CD4-positive, alpha-beta T cell (primary cell): ENCODE measurements around the gene DACT3. TPM values are rescaled to one million over a fixed set of nuclear protein-coding genes. Genes with fewer than 3 reads are reported as not detected.

Experiments
- ATAC-seq: fragments of 200-7000 bp; cut with Tn5 transposase; one replicate; pipeline ENCODE4 v1.10.0; 2022; ENCODE audit warnings: mild to moderate bottlenecking; ENCODE audit not compliant: poor library complexity
- CTCF ChIA-PET: fragments of 350-600 bp; sonication (Branson Sonifier 250); formaldehyde crosslinking; loops from one replicate; lab custom pipeline; 2021; ENCODE audit warnings: antibody characterized with exemption, inconsistent platforms; lab: Charles Lee
- POLR2A ChIA-PET: fragments of 350-600 bp; sonication (Branson Sonifier 250); formaldehyde crosslinking; loops from one replicate; lab custom pipeline; 2021; ENCODE audit warnings: antibody characterized with exemption, inconsistent platforms; lab: Charles Lee
- DNase-seq, 14 experiments: peaks; one replicate each; pipeline ENCODE4 v3.0.0-alpha.2; 2013 to 2020; ENCODE audit warnings: mixed read lengths in 2 of 14
- H3K27ac ChIP-seq, 2 donors: one replicate each; pipeline versions ENCODE4 v1.5.1 to v1.7.0; 2013; ENCODE audit warnings: low read length in 2 of 2, low read depth in 1 of 2, mild to moderate bottlenecking in 1 of 2
- H3K27me3 ChIP-seq, 2 experiments: 1 replicate in 1 of 2; 2 replicates in 1 of 2; pipeline versions ENCODE4 v1.6.1 to v1.7.0; 2013; ENCODE audit warnings: low read length in 2 of 2, control low read depth in 1 of 2, mild to moderate bottlenecking in 1 of 2, moderate library complexity in 1 of 2; ENCODE audit not compliant: insufficient read depth in 2 of 2, control insufficient read depth in 1 of 2
- H3K36me3 ChIP-seq: one replicate; pipeline ENCODE4 v1.6.1; 2013; ENCODE audit warnings: low read length, control low read depth; ENCODE audit not compliant: insufficient read depth
- H3K4me1 ChIP-seq: one replicate; pipeline ENCODE4 v1.6.1; 2013; ENCODE audit warnings: low read length, control low read depth; ENCODE audit not compliant: insufficient read depth
- H3K4me3 ChIP-seq: one replicate; pipeline ENCODE4 v1.5.1; 2013; ENCODE audit warnings: mild to moderate bottlenecking, low read length, moderate library complexity
- H3K9me3 ChIP-seq, 2 experiments: 1 replicate in 1 of 2; 2 replicates in 1 of 2; pipeline versions ENCODE4 v1.6.1 to v1.7.0; 2013; ENCODE audit warnings: low read length in 2 of 2, mild to moderate bottlenecking in 2 of 2, control low read depth in 1 of 2, moderate library complexity in 1 of 2; ENCODE audit not compliant: control insufficient read depth in 1 of 2, insufficient read depth in 1 of 2
- H3K27ac Mint-ChIP-seq: one replicate; pipeline ENCODE4 v1.8.0; 2020; ENCODE audit warnings: mixed read lengths
- H3K27me3 Mint-ChIP-seq: one replicate; pipeline ENCODE4 v1.8.0; 2021; ENCODE audit warnings: mixed read lengths
- H3K36me3 Mint-ChIP-seq: one replicate; pipeline ENCODE4 v1.8.0; 2021; ENCODE audit warnings: low read depth, mixed read lengths
- H3K4me1 Mint-ChIP-seq: one replicate; pipeline ENCODE4 v1.8.0; 2021; ENCODE audit warnings: low read depth, mixed read lengths
- H3K4me3 Mint-ChIP-seq: one replicate; pipeline ENCODE4 v1.8.0; 2020; ENCODE audit warnings: mild to moderate bottlenecking, mixed read lengths
- H3K9me3 Mint-ChIP-seq: one replicate; pipeline ENCODE4 v1.8.0; 2020; ENCODE audit warnings: mixed read lengths
- intact Hi-C, 2 experiments: fragments of 100-400 bp; cut with DNase I in 1 of 2; cut with micrococcal nuclease in 1 of 2; formaldehyde crosslinking; loops; one replicate each; pipeline versions ENCODE4 v1.15.1 to v1.9.0; 2023 to 2025; cut with DNase I, micrococcal nuclease
- total RNA-seq, 174 experiments: library from RNA in 2 of 174; stranded (reverse) in 2 of 174; gene quantifications; one replicate each; pipeline ENCODE4 v1.2.3 and lab custom pipeline; 2021 to 2026
- TF ChIP-seq, protein P1 (sequence below): fragments of 200-600 bp; IDR thresholded peaks from one replicate; pipeline ENCODE4 v1.8.0; 2022; ENCODE audit warnings: antibody characterized with exemption, mild to moderate bottlenecking

Gene DACT3
- total RNA-seq, 2 experiments from 2014 or later: 0.11 TPM

DNA sequence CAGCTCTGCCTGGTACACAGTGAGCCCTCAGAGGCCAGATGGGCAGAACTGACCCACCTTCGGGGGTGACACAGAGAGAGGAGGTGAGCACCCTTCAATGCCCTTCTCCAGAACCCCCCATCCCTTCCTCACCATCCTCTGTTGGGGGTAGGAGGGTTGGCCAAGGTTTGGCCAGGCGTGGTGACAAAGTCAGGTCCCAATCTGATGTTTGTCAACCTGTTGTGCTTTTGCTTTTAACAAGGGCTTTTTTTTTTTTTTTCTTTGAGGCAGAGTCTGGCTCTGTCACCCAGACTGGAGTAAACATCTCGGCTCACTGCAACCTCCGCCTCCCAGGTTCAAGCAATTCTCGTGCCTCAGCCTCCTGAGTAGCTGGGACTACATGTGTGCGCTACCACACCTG, 43.4 kb downstream of the DACT3 start:
- Mint-ChIP-seq H3K4me3 (peak overlapping the region; percentile 25), H3K27ac (peak overlapping the region; percentile 93), H3K4me1 (peaks cover 67% of the 10 kb centered on the region), H3K27me3 (no peaks in the 10 kb centered on the region), H3K9me3 (no peaks in the 10 kb centered on the region), H3K36me3 (no peaks in the 10 kb centered on the region)
- Histone ChIP-seq H3K4me1 (peaks cover 89% of the 10 kb centered on the region), H3K27ac (peak overlapping the region in 1 of 2 donors; percentile 61), H3K36me3 (no peaks in the 10 kb centered on the region), H3K9me3 (no peaks in the 10 kb centered on the region), H3K4me3 (no peak overlapping the region), H3K27me3 (no peaks in the 10 kb centered on the region)
- ChIA-PET CTCF (interaction anchor here (0.6 to 1.5 kb wide), 3 partner anchors 41 to 44 kb away, joined by 3 to 13 read pairs (median 5); partner anchors contain the start of gene DACT3), POLR2A (interaction anchor here (1.2 to 4.3 kb wide), 4 partner anchors 15 to 44 kb away, joined by 3 to 32 read pairs (median 8); partner anchors contain the start of genes CALM3 and DACT3)
- intact Hi-C loops: loop anchor here in 1 of 2 experiments (1.0 to 10.0 kb wide), 2 partner anchors 42 to 1747 kb away; partner anchors contain the start of genes SYNGR4 and TMEM143
- ATAC-seq (peak; percentile 33), DNase-seq (peak in 4 of 14 experiments; percentile 25 to 54 (median 42))
- TF ChIP-seq, protein P1, sequence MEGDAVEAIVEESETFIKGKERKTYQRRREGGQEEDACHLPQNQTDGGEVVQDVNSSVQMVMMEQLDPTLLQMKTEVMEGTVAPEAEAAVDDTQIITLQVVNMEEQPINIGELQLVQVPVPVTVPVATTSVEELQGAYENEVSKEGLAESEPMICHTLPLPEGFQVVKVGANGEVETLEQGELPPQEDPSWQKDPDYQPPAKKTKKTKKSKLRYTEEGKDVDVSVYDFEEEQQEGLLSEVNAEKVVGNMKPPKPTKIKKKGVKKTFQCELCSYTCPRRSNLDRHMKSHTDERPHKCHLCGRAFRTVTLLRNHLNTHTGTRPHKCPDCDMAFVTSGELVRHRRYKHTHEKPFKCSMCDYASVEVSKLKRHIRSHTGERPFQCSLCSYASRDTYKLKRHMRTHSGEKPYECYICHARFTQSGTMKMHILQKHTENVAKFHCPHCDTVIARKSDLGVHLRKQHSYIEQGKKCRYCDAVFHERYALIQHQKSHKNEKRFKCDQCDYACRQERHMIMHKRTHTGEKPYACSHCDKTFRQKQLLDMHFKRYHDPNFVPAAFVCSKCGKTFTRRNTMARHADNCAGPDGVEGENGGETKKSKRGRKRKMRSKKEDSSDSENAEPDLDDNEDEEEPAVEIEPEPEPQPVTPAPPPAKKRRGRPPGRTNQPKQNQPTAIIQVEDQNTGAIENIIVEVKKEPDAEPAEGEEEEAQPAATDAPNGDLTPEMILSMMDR: no peak

DNA sequence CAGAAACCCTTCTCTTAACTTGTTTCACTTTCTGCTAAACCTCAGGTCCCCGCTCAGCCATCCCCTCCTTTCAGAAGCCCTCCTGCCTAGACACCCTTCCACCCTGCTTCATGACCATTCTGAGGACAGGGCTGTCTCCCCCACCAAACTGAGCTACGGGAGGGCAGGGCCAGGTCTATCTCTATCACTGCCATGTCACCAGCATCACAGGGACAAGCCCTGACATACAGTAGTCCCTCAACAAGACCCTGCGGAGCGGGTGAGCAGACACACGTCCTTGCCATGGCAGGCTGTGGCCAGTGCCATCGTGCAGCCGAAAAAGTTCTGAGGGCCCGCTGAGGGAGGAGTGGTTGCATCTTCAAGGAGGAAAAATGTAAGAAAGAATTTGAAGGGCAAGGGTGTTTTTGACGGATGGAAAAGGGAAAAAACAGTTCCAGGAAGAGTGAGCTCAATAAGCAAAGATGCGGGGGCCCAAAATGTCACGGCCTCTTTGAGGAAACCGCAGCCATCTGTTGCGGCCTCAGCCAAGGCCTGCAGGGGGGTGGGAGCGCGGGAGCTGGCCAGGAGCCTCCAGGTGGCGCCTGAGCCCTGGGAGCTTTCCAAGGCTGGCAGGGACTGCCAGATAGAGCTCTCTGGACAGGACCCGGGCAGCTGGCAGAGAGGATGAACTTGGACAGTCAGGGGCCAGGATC, 44.2 kb downstream of the DACT3 start:
- intact Hi-C loops: loop anchor here in 1 of 2 experiments (1.0 to 10.0 kb wide), 2 partner anchors 43 to 1748 kb away; partner anchors contain the start of genes SYNGR4 and TMEM143
- Histone ChIP-seq H3K9me3 (no peaks in the 10 kb centered on the region), H3K4me3 (peak overlapping the region; percentile 19), H3K36me3 (no peaks in the 10 kb centered on the region), H3K27me3 (no peaks in the 10 kb centered on the region), H3K27ac (peak overlapping the region; percentile 31 to 61), H3K4me1 (peaks cover 89% of the 10 kb centered on the region)
- no peaks in the 10 kb centered on the region for H3K9me3 Mint-ChIP-seq
- peaks cover 67% of the 10 kb centered on the region for H3K4me1 Mint-ChIP-seq
- no peak for ATAC-seq
- ChIA-PET CTCF (interaction anchor here (0.6 to 1.5 kb wide), 3 partner anchors 42 to 45 kb away, joined by 3 to 13 read pairs (median 5); partner anchors contain the start of gene DACT3), POLR2A (interaction anchor here (0.7 to 4.3 kb wide), 5 partner anchors 12 to 45 kb away, joined by 3 to 32 read pairs (median 4); partner anchors contain the start of genes CALM3 and DACT3)
- peaks cover 4% of the 10 kb centered on the region for H3K36me3 Mint-ChIP-seq
- peak overlapping the region; percentile 93 for H3K27ac Mint-ChIP-seq
- peak overlapping the region; percentile 76 for H3K4me3 Mint-ChIP-seq
- TF ChIP-seq, protein P1: peak; percentile 6
- no peaks in the 10 kb centered on the region for H3K27me3 Mint-ChIP-seq
- peak in 4 of 14 experiments; percentile 29 to 68 (median 61) for DNase-seq

DNA sequence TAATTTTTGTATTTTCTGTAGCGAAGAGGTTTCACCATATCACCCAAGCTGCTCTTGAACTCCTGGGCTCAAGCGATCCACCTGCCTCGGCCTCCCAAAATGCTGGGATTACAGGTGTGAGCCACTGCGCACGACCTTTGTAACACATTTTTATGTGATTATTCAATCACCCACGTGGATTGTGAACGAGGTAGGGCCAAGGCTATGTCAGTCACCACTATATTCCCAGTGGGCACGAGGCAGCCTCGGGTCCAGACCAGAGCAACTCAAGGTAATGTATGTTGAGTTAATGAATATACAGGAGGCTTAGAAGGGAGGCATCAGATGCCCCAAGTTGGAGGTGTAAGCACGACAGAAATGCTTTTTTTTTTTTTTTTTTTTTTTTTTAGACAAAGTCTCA, 45.0 kb downstream of the DACT3 start:
- Mint-ChIP-seq H3K9me3 (no peaks in the 10 kb centered on the region), H3K27ac (peak overlapping the region; percentile 93), H3K4me3 (peak overlapping the region; percentile 7), H3K36me3 (peaks cover 9% of the 10 kb centered on the region), H3K4me1 (peaks cover 71% of the 10 kb centered on the region), H3K27me3 (no peaks in the 10 kb centered on the region)
- POLR2A ChIA-PET: interaction anchor here (0.7 to 4.3 kb wide), 2 partner anchors 13 to 46 kb away, joined by 3 to 32 read pairs; partner anchors contain the start of gene DACT3
- no peak overlapping the region for H3K4me3 ChIP-seq
- CTCF ChIA-PET: interaction anchor here (1.5 kb wide), 1 partner anchor 46 kb away, joined by 13 read pairs; no protein-coding TSS in a partner anchor
- TF ChIP-seq, protein P1: no peak
- no peak for ATAC-seq
- H3K27ac ChIP-seq: no peak overlapping the region
- peak in 2 of 14 experiments; percentile 1 for DNase-seq
- H3K27me3 ChIP-seq: no peaks in the 10 kb centered on the region
- peaks cover 89% of the 10 kb centered on the region for H3K4me1 ChIP-seq
- no peaks in the 10 kb centered on the region for H3K9me3 ChIP-seq
- intact Hi-C loops: loop anchor here (2.0 to 10.0 kb wide), 2 partner anchors 15 to 1749 kb away; partner anchors contain the start of genes CALM3 (in 1 of the 2), SYNGR4 (in 1 of the 2) and TMEM143 (in 1 of the 2)
- no peaks in the 10 kb centered on the region for H3K36me3 ChIP-seq
